ENCODE results near the gene VRTN. TPM values are rescaled to one million over a fixed set of nuclear protein-coding genes. Genes with fewer than 3 reads are reported as not detected.

The VRTN gene
- total and polyA plus RNA-seq, 2 of the 13 experiments (the other 11 are each of a cell fraction or from before 2014, with no cell fraction given): not detected

DNA sequence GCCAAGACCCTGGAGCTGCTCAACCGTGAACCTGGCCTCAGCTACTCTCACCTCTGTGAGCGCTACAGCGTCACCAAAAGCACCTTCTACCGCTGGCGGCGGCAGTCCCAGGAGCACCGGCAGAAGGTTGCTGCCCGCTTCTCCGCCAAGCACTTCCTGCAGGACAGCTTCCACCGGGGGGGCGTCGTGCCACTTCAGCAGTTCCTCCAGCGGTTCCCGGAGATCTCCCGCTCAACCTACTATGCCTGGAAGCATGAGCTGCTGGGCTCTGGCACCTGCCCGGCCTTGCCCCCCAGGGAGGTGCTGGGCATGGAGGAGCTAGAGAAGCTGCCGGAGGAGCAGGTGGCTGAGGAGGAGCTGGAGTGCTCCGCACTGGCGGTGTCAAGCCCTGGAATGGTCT is 9.3 kb downstream of the VRTN start (continued):
- no peak for TF ChIP-seq MYPOP (CRISPR knock-in tag; IDR thresholded peaks at IDR 0.05)
- no peak for TF ChIP-seq ZNF430 (CRISPR knock-in tag; IDR thresholded peaks at IDR 0.05)
- no peak for TF ChIP-seq CBFB (CRISPR knock-in tag; IDR thresholded peaks at IDR 0.05)
- TF ChIP-seq HNRNPH1 (optimal IDR thresholded peaks at IDR 0.05; ENCODE audit: low read depth, low read length): no peak
- TF ChIP-seq TRIM22 (IDR thresholded peaks at IDR 0.05): no peak
- no peak for TF ChIP-seq JDP2 (CRISPR knock-in tag; IDR thresholded peaks at IDR 0.05; ENCODE audit: borderline replicate concordance)
- no peak for TF ChIP-seq ZNF547 (CRISPR knock-in tag; IDR thresholded peaks at IDR 0.05)
- no peak for TF ChIP-seq ZNF709 (CRISPR knock-in tag; IDR thresholded peaks at IDR 0.05)
- TF ChIP-seq NFYC (CRISPR knock-in tag; IDR thresholded peaks at IDR 0.05): no peak
- TF ChIP-seq TP53 (CRISPR knock-in tag; conservative IDR thresholded peaks at IDR 0.05): no peak

DNA sequence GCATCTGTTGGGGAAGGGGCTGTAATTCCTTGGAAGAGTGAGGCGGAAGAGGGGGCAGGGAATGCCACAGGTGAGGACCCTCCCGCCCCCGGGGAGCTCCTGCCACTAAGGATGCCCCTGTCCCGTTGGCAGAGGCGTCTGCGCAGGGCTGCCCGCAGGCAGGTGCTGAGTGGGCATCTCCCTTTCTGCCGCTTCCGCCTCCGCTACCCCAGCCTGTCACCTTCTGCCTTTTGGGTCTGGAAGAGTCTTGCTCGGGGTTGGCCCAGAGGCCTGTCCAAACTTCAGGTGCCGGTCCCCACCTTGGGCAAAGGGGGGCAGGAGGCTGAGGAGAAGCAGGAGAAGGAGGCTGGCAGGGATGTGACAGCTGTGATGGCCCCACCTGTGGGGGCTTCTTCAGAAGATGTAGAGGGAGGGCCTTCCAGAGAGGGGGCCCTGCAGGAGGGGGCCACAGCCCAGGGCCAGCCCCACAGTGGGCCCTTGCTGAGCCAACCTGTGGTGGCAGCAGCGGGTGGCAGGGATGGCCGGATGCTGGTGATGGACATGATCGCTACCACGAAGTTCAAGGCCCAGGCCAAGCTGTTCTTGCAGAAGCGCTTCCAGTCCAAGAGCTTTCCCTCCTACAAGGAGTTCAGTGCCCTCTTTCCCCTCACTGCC is 10.0 kb downstream of the VRTN start:
- intact Hi-C loops (cut with micrococcal nuclease; ENCODE audit: unreplicated experiment): no loop called here
- Histone ChIP-seq H3K4me3 (replicated peaks in 1 of 3; ENCODE audit: insufficient read depth in 1 of 3, low read depth in 2 of 3, low read length in 3 of 3) (no peak overlapping the region), H3K79me2 (ENCODE audit: insufficient read depth, low read length) (no peaks in the 10 kb centered on the region), H2AFZ (ENCODE audit: low read length) (no peak overlapping the region), H3K4me1 (ENCODE audit: insufficient read depth, low read length) (no peaks in the 10 kb centered on the region), H3K27me3 (ENCODE audit: control insufficient read depth in 1 of 2, insufficient read depth in 2 of 2, low read length in 2 of 2) (peaks cover 3 to 20% of the 10 kb centered on the region in 2 experiments; a peak in 3 of 5 replicates), H3K4me2 (ENCODE audit: low read depth, low read length) (no peak overlapping the region), H3K9me3 (ENCODE audit: low read length) (no peaks in the 10 kb centered on the region), H4K20me1 (ENCODE audit: insufficient read depth, low read length) (no peaks in the 10 kb centered on the region), H3K9ac (ENCODE audit: insufficient read depth, low read depth, low read length) (no peak overlapping the region), H3K27ac (ENCODE audit: extremely low read length, insufficient read depth, low read length) (no peak overlapping the region), H3K36me3 (replicated peaks in 1 of 2; ENCODE audit: control insufficient read depth in 1 of 2, insufficient read depth in 2 of 2, low read length in 2 of 2) (no peaks in the 10 kb centered on the region)
- ChIA-PET POLR2A (no interaction called here), CTCF (ENCODE audit: low intra/inter-chr PET ratio, low total read pairs) (no interaction called here)
- FAIRE-seq: no peak
- no TSS peak for BruUV-seq (replicated peaks)
- no peak for DNase-seq (ENCODE audit: low spot score)
- 48% methylated on average over 17 of the region's 17 CpGs for WGBS (ENCODE audit: low lambda C conversion rate)
- in situ Hi-C loops (cut with HindIII; ENCODE audit: extremely low pct_ligation_motif_present, low pct_unique_long_range_greater_than_20kb): no loop called here
- ATAC-seq: no peak
- TF ChIP-seq, protein P1, sequence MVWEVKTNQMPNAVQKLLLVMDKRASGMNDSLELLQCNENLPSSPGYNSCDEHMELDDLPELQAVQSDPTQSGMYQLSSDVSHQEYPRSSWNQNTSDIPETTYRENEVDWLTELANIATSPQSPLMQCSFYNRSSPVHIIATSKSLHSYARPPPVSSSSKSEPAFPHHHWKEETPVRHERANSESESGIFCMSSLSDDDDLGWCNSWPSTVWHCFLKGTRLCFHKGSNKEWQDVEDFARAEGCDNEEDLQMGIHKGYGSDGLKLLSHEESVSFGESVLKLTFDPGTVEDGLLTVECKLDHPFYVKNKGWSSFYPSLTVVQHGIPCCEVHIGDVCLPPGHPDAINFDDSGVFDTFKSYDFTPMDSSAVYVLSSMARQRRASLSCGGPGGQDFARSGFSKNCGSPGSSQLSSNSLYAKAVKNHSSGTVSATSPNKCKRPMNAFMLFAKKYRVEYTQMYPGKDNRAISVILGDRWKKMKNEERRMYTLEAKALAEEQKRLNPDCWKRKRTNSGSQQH (CRISPR knock-in tag; IDR thresholded peaks at IDR 0.05; ENCODE audit: low read depth): no peak
- TF ChIP-seq SMAD9 (CRISPR knock-in tag; IDR thresholded peaks at IDR 0.05) (no peak), HDAC6 (IDR thresholded peaks at IDR 0.05; ENCODE audit: low read depth, low read length) (no peak), DRAP1 (CRISPR knock-in tag; IDR thresholded peaks at IDR 0.05) (no peak), GTF2F1 (IDR thresholded peaks at IDR 0.05; ENCODE audit: low read length) (no peak), ZFP37 (CRISPR knock-in tag; IDR thresholded peaks at IDR 0.05; ENCODE audit: borderline replicate concordance) (no peak), ZBTB7B (CRISPR knock-in tag; IDR thresholded peaks at IDR 0.05) (no peak), MAFF (IDR thresholded peaks at IDR 0.05; ENCODE audit: low read depth, low read length) (no peak)
- TF ChIP-seq, protein P2, sequence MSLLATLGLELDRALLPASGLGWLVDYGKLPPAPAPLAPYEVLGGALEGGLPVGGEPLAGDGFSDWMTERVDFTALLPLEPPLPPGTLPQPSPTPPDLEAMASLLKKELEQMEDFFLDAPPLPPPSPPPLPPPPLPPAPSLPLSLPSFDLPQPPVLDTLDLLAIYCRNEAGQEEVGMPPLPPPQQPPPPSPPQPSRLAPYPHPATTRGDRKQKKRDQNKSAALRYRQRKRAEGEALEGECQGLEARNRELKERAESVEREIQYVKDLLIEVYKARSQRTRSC (CRISPR knock-in tag; IDR thresholded peaks at IDR 0.05; ENCODE audit: low read depth): no peak
- TF ChIP-seq, protein P3, sequence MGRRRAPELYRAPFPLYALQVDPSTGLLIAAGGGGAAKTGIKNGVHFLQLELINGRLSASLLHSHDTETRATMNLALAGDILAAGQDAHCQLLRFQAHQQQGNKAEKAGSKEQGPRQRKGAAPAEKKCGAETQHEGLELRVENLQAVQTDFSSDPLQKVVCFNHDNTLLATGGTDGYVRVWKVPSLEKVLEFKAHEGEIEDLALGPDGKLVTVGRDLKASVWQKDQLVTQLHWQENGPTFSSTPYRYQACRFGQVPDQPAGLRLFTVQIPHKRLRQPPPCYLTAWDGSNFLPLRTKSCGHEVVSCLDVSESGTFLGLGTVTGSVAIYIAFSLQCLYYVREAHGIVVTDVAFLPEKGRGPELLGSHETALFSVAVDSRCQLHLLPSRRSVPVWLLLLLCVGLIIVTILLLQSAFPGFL (CRISPR knock-in tag; IDR thresholded peaks at IDR 0.05): no peak

Data from HepG2 (cell line).